HG03432 (cell line): ENCODE measurements around the gene ZFYVE19.
A peak's percentile ranks its signal among the peaks of the same experiment; 100 is the strongest.

Source experiments
- ATAC-seq: cut with Tn5 transposase; IDR thresholded peaks from one replicate; pipeline ENCODE4 v1.9.1; 2021; ENCODE audit warnings: mild to moderate bottlenecking, moderate library complexity; ENCODE audit not compliant: unreplicated experiment

Gene ZFYVE19

DNA sequence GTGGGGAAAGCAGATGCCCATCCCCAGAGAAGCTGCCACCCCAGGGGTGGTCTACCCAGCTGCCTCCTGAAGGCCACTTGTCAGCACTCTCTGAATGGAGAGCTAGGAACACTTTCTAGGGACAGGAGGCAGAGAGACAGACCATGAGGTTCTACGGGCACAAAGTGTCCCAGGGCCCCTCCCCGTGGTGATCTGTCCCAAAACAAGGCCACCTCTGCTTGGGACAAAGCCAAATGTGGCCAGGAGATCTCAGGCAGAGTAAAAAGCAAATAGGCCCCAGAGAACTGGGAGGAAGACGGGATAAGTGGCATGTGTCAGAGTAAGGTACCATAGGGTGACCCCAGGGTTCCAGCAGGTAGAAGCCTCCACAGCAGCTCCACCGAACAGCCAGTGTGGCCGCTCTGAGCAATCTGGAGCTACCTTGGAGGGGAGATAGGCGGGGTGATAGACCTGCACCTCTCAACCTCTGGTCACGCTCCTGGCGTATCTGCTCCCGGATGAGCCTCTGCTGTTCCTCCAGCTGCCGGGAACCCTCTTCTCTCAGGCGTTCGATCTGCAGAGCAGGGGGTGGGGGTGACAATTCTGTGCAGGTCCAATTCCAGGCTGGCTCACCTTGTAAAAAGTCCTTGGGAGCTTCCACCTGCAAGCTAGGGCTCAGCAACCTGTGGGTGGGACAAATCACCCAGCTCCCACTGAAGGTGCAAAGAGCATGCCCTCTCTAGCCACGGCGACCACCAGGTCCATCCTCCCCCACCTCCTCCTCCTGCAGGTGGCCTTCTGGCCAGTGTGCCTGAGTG is 31.0 kb upstream of the ZFYVE19 start:
- no peak for ATAC-seq

DNA sequence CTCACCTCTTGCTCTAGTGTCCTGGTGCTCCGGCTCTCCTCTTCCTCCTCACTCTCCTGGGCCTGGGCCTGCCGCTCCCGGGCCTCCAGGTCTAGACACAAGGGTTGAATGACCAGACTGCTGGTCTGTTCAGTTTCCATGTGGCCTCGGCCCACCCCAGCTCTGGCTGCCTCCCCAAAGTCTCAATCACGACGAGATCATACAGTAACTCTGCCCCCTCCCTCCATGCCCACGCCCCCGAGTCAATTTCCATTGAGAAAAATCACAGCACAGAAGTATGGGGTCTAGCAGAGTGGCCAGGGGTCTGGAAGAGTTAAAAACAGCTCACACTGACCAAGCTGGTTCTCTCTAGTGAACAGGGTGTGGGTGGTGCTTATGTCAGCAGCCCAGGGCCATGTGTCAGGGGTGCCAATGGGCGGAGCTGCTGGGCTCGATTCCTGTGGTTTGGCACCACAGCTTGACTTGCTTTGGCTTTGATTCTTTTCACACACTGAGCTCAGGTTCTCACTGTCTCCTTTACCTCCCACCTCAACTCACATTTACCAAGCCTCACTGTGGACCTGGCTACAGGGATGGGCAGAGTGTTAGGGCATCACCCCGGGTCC is 30.2 kb upstream of the ZFYVE19 start:
- no peak for ATAC-seq

- peak; percentile 79 for ATAC-seq
Observed at GRCh38 chr15:40782609-40783227, 24.2 kb upstream of the ZFYVE19 start.

GRCh38 chr15:40785164-40785563 is 21.7 kb upstream of the ZFYVE19 start:
- ATAC-seq: no peak

- ATAC-seq: no peak
Observed at GRCh38 chr15:40785814-40786213, 21.1 kb upstream of the ZFYVE19 start.

DNA sequence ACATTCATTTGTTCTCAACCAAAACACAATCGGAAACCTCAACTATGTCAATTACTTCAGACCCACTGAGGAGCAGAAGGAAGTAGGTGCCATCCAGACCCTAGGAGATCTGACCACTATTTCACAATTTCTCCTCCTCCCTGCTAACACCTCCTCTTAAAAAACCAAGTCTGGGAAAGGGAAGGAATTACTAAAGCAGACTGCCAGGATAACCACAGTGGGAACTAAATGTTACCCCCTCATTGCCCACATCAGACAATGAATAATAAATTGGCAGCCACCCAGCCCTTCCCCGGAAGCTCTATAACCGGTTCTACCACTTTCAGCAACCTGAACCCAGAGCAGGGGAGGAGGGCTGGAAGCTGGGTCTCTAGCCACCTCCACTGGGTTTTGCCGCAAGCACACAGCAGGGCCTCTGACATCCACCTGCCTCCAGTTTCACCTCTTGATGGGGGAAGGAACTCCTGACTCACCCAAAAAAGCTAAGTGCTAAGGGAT is 19.5 kb upstream of the ZFYVE19 start:
- ATAC-seq: no peak

GRCh38 chr15:40787991-40788390 is 18.9 kb upstream of the ZFYVE19 start:
- ATAC-seq: no peak

DNA sequence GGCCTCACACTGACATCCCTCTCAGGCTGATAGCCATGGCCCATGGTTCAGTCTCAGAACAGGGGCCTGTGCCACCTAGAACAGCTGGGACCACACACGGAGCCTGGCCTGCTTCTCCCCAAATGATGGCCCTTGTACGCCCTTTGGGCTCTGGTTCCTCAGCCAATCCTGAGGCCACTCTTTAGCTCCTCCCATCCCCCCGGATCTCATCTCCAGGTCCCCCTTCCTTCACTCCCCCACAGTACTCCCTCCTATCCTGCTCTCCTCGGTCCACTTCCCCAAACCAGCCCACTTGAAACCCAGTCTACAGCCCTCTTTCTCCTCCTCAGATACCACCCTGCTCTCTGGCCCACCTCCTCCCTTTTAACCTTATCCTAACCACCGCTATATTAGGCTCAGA is 17.8 kb upstream of the ZFYVE19 start:
- no peak for ATAC-seq

GRCh38 chr15:40789999-40790398 is 16.9 kb upstream of the ZFYVE19 start:
- no peak for ATAC-seq

GRCh38 chr15:40790718-40791117 is 16.2 kb upstream of the ZFYVE19 start:
- ATAC-seq: no peak

- ATAC-seq: no peak
Observed at GRCh38 chr15:40792394-40792793, 14.5 kb upstream of the ZFYVE19 start.

DNA sequence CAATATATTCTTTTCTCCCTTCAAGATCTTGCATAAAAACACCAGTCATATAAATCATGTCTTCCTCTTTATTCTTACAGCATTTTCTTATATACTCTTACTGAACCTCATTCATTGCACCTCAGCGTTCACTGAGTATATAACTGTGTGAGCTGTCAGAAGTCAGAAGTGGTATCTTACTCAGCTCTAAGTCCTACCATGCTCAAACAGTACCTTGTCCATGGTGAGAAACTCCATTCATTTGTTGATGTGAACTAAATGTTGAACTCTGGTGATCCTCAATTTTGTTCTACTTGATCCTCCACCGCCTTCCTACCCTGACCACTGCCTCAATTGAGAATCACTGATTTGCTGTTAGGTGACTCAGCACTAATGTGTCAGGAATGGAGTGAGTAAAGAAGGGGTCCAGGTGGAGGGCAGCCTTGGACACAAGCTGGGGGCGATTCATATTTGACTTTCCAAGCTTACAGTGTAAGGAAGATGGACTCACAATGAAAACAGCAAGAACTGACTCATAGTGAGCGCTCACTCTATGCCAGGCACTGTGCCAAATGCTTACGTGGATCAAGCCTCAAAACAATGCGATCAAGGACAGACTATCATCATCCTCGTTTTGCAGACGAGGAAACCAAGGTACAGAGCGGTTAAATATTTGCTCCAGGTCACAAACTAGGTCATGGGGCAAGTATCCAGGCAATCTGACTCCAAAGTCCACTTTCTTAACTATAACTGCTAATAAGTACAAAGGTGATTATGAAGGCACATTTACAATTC is 13.5 kb upstream of the ZFYVE19 start:
- ATAC-seq: no peak

- no peak for ATAC-seq
Observed at GRCh38 chr15:40796041-40796440, 10.8 kb upstream of the ZFYVE19 start.

GRCh38 chr15:40796512-40796911 is 10.4 kb upstream of the ZFYVE19 start:
- no peak for ATAC-seq

DNA sequence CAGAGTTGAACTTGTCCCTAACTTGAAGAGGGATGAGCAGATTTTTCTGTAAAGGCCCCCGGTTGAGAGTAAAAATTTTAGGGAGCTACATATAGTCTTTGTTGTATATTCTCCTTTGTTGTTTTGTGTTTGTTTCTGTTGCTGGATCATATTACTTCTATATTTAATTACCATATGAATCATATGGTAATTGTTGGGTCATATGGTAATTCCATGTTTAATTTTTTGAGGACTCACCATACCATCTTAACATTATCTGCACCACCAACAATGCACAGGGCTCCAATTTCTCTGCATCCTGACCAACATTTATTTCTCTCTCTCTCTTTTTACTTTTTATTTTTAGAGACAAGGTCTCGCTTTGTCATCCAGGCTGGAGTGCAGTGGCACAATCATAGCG is 7.4 kb upstream of the ZFYVE19 start:
- no peak for ATAC-seq

- ATAC-seq: no peak
Observed at GRCh38 chr15:40803076-40803475, 3.8 kb upstream of the ZFYVE19 start.

- ATAC-seq: no peak
Observed at GRCh38 chr15:40803688-40804087, 3.2 kb upstream of the ZFYVE19 start.

DNA sequence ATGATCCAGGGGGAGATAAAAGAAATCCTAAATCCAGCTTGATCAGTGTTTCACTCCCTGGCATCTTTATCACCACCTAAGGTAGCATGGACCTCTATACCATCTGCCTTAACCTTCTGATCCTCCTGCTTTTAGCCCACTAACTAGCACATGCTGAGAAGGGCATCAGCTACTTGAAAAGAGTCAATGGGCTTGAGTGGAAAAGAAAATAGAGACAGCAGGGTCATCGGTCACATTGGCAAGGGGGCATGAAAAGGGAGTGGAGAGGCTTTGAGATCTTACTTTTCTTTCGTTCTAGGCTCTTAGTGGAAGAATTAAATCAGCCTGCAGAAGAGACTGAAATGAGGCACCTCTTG is 239 bp upstream of the ZFYVE19 start:
- no peak for ATAC-seq

GRCh38 chr15:40807888-40808461 is 1.1 kb downstream of the ZFYVE19 start:
- ATAC-seq: no peak

DNA sequence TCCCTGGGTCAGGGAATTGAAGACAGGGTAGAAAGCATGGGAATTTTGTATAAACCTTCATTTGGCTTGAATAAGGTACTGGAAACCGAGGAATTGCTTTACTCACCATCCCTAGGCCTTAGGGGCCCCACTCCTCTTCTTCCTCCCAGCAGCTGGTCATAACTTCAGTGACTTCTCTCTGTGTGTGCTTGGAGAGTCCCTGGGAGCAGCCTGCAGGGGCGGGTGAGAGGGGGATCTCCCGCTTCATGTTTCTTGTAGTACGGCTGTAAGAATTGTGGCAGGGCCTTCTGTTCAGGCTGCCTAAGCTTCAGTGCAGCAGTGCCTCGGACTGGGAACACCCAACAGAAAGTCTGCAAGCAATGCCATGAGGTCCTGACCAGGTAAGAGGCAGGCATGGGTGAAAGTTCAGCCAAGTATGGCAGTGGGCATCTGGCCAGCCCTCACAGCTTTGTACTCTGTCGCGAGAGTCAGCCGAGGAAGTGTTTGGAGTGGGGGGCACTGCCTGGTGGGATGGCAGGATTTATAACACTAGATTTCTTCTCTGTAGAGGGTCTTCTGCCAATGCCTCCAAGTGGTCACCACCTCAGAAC is 2.1 kb downstream of the ZFYVE19 start:
- ATAC-seq: no peak
